AG10803 (cell line): Measurements from ENCODE around the gene KCNH2.

Experiments
- DNase-seq: peaks from one replicate; pipeline ENCODE4 v3.0.0; 2010; ENCODE audit warnings: low read depth
- H3K4me3 ChIP-seq: 2 replicates; pipeline ENCODE4 v1.5.1; 2011; ENCODE audit warnings: mild to moderate bottlenecking, low read length, control low read depth
- CTCF ChIP-seq: conservative IDR thresholded peaks from 2 replicates; pipeline ENCODE4 v1.5.1; 2011; ENCODE audit warnings: mild to moderate bottlenecking, low read length, control low read depth, inconsistent platforms

Gene KCNH2

GRCh38 chr7:150977382-150978125 lies 567 bp downstream of the KCNH2 start:
- DNase-seq: no peak
- no peak for TF ChIP-seq CTCF
- H3K4me3 ChIP-seq: no peak overlapping the region

- no peak for DNase-seq
- no peak overlapping the region for H3K4me3 ChIP-seq
Observed at GRCh38 chr7:150976529-150977381, 1.4 kb downstream of the KCNH2 start.

GRCh38 chr7:150975536-150976319 lies 2.4 kb downstream of the KCNH2 start:
- TF ChIP-seq CTCF: no peak
- H3K4me3 ChIP-seq: no peak overlapping the region
- DNase-seq: no peak

More at GRCh38 chr7:150976529-150977381, 1.4 kb downstream of the KCNH2 start:
- no peak for TF ChIP-seq CTCF

- peak overlapping the region; percentile 31; the same call in 1 of the 2 replicates for H3K4me3 ChIP-seq
- TF ChIP-seq CTCF: no peak
- DNase-seq: no peak
Observed at GRCh38 chr7:150974468-150975391, 3.4 kb downstream of the KCNH2 start.

- no peak for TF ChIP-seq CTCF
- H3K4me3 ChIP-seq: no peak overlapping the region
- no peak for DNase-seq
Observed at GRCh38 chr7:150973571-150974451, 4.3 kb downstream of the KCNH2 start.
